Omental fat pad (tissue), 4 donors: Measurements from ENCODE around the gene RNF148. TPM values are rescaled to one million over a fixed set of nuclear protein-coding genes. Genes with fewer than 3 reads are reported as not detected.

Experiments used
- ATAC-seq: fragments of 150-250 bp; one replicate; pipeline ENCODE4 v1.9.1; 2016; ENCODE audit warnings: mild to moderate bottlenecking, moderate library complexity; ENCODE audit not compliant: low FRiP score
- DNase-seq: peaks from one replicate; pipeline ENCODE4 v3.0.0-alpha.2; 2019; ENCODE audit warnings: low spot score
- total RNA-seq, 4 donors: library from RNA; depleted of rRNA; stranded (reverse); fragments of >200 nt; gene quantifications; one replicate each; pipeline ENCODE4 v1.1.0, GENCODE V29; 2016
- TF ChIP-seq, protein P1 (sequence below), 3 donors: fragments of 450-650 bp; IDR thresholded peaks; one replicate each; pipeline ENCODE4 v1.5.1; 2016 to 2017; ENCODE audit warnings: antibody characterized with exemption in 3 of 3, mild to moderate bottlenecking in 3 of 3, moderate library complexity in 2 of 3

RNF148 gene
- total RNA-seq, 4 donors from 2014 or later: 1.4 to 3.5 (median 2.4) TPM

DNA sequence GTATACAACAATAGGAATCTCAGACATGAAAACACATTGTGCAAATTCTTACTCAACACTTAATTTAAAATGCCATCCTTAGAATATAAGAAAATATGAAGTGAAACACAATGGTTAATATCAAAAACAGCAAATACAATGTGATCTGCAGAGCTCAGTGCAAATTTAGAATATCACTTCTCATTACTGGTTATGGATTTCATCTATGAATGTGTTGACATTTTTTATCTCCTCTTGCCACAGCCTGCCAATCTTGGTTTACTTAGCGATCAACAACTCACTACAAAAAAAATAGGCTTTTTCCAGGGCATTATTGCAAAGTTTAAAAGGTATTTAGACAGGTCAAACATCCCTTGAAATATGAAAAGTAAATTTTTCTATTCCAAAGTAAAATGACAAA is 25.0 kb upstream of the RNF148 start:
- TF ChIP-seq, protein P1, sequence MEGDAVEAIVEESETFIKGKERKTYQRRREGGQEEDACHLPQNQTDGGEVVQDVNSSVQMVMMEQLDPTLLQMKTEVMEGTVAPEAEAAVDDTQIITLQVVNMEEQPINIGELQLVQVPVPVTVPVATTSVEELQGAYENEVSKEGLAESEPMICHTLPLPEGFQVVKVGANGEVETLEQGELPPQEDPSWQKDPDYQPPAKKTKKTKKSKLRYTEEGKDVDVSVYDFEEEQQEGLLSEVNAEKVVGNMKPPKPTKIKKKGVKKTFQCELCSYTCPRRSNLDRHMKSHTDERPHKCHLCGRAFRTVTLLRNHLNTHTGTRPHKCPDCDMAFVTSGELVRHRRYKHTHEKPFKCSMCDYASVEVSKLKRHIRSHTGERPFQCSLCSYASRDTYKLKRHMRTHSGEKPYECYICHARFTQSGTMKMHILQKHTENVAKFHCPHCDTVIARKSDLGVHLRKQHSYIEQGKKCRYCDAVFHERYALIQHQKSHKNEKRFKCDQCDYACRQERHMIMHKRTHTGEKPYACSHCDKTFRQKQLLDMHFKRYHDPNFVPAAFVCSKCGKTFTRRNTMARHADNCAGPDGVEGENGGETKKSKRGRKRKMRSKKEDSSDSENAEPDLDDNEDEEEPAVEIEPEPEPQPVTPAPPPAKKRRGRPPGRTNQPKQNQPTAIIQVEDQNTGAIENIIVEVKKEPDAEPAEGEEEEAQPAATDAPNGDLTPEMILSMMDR (IDR thresholded peaks at IDR 0.05): no peak
- DNase-seq (no peak), ATAC-seq (no peak)

DNA sequence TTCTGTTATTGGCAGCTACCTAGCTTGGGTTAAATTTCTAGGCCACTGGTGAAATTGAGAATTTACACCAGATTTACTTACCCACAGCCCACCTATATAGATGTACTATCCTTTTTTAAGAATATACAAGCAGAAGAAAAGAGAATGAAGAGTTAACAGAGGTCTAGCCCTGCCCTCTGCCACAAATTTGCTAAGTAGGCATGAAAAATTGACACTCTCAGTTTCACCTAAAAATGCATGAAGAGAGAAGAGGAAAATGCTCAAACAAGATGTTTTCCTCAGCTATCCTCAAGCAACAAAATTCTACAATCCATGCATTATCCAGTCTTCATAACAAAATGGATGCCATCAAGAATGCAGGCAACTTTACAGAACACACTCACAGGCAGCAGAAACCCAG is 24.6 kb upstream of the RNF148 start:
- ATAC-seq (no peak), DNase-seq (no peak)
- TF ChIP-seq, protein P1 (IDR thresholded peaks at IDR 0.05): no peak

DNA sequence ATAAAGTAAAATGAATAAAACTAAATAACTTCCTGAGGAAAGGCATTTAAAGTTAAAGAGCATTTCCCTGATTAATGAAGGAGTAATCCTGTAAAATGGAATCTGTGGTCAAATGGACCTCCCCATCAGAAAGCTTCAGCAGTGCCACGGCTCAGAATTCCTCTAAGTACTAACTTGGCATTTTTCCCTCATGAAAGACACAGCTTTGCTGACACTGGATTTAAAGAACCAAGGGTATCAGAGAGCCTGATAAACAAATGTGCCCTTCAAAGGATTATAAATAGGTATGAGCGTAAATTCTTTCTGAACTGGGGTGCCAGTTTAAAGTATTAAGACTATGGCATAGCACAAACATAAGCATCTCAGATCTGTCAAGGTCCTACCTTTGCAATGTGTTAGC is 24.2 kb upstream of the RNF148 start:
- TF ChIP-seq, protein P1 (IDR thresholded peaks at IDR 0.05): no peak
- DNase-seq (no peak), ATAC-seq (no peak)

DNA sequence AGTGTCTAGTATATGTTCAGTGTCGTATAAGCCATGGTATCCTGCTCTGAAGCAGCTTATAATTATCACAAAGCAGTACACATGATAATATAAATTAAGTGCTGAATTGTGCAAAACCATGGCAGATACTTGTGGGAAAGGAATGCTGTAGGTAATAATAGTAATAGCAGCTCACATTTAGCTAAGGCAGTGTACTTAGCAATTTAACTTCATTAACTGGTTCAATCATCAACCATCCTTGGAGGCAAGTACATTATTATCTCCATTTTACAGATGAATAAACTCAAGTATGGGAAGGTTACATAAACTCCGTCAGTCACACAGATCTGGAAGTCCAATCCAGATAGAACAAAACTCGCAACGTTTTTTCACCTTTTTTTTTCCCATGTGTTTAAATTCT is 21.6 kb upstream of the RNF148 start:
- ATAC-seq (no peak), DNase-seq (no peak)
- TF ChIP-seq, protein P1 (IDR thresholded peaks at IDR 0.05): no peak

DNA sequence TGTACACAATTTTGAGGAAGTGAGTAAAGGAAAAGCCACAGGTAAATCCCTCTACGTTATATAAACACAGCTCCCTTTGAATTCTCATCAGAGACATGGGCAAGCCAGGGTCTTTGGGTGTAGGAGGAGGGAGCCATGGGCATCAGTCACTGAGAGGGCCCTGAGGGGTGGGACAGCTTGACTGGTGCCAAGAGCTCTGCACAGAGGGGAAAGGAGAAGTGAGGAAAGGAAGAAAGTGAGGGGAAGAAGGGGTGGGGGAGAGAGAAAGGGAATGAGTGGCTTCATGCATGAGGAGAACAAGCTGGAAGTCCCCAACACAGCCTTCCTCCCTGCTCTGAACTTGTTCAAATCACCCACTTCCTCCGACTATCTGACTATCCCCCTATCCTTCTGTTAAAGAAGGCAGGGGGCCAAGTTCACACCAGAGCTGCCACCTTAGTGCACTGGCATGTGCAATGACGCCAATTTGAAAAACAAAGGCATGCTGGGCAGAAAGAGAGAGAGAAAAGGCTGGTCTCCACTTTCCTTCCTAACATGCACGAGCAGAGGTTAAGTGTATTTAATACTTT is 16.4 kb upstream of the RNF148 start:
- TF ChIP-seq, protein P1 (IDR thresholded peaks at IDR 0.05): no peak
- no peak for ATAC-seq
- no peak for DNase-seq

DNA sequence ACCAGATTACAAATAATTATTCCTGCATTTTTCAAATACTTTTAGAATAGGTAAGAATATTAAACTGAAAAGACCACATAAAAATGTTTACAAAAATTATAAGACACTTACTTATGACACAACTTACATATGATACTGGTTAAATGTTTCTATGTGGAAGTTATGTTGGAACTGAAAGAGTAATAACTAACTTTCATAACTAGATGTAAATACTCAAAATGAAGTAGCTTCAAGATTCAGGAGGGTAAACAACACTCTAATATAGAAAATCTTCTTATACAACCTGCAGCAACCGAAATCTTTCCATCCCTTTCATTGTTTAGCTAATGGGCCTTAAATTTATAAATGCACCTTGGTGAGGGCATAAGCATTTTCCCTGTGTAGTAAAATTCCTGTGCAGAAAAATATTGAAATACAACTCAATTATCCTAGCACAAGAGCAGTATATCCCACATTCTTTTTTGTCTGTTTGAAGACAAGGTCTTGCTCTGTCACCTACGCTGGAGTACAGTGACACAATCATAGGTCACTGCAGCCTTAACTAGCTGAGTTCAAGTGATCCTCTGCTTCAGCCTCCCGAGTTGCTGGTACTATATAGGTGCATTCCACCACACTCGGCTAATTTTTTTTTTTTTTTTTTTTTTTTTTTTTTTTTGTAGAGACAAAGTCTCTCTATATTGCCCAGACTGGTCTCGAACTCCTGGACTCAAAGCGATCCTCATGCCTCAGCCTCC is 14.8 kb upstream of the RNF148 start:
- TF ChIP-seq, protein P1 (IDR thresholded peaks at IDR 0.05): no peak
- DNase-seq: no peak
- no peak for ATAC-seq

DNA sequence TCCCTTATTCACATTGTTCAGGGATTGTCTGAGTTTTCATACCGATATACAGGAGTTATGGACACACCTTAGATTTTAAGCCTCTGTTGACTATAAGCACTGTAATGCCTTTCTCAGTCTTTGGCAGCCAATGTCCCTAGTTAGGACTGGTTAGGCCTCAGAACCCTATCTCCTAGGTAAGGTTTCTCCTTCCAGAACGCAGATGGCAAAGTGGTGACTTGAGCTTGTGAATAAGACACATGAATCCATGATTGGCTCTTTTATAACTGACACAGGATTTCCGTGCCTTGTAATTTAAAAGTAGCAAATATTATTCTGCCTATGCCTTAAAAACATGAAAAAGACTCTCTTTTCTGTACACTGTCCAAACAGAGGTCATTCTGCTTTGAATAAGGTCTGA is 12.5 kb upstream of the RNF148 start:
- TF ChIP-seq, protein P1 (IDR thresholded peaks at IDR 0.05): no peak
- ATAC-seq: no peak
- no peak for DNase-seq
